Natural killer cell (primary cell): Measurements from ENCODE around the gene SMC6. TPM values are rescaled to one million over a fixed set of nuclear protein-coding genes. Genes with fewer than 3 reads are reported as not detected.

ENCODE experiments used
- ATAC-seq, 3 donors: fragments of 150-1000 bp in 2 of 3; fragments of 200-7000 bp in 1 of 3; cut with Tn5 transposase; 1 replicate in 1 of 3; 2 replicates in 2 of 3; pipeline ENCODE4 v1.10.0; 2021; ENCODE audit warnings: mild to moderate bottlenecking in 2 of 3, moderate library complexity in 2 of 3
- DNase-seq, 2 donors: peaks; one replicate each; pipeline versions ENCODE4 v3.0.0 to v3.0.0-alpha.2; 2013 to 2021; ENCODE audit warnings: mixed read lengths in 1 of 2
- H3K27ac ChIP-seq: one replicate; pipeline ENCODE4 v1.5.1; 2013; ENCODE audit warnings: mild to moderate bottlenecking, low read length
- H3K27me3 ChIP-seq: one replicate; pipeline ENCODE4 v1.6.1; 2013; ENCODE audit warnings: low read length; ENCODE audit not compliant: control insufficient read depth, insufficient read depth
- H3K36me3 ChIP-seq: one replicate; pipeline ENCODE4 v1.6.1; 2013; ENCODE audit warnings: low read length; ENCODE audit not compliant: control insufficient read depth, insufficient read depth
- H3K4me1 ChIP-seq: one replicate; pipeline ENCODE4 v1.6.1; 2013; ENCODE audit warnings: low read length; ENCODE audit not compliant: control insufficient read depth, insufficient read depth
- H3K4me3 ChIP-seq: one replicate; pipeline ENCODE4 v1.5.1; 2013; ENCODE audit warnings: low read length
- H3K9me3 ChIP-seq: one replicate; pipeline ENCODE4 v1.6.1; 2013; ENCODE audit warnings: low read length; ENCODE audit not compliant: control insufficient read depth, insufficient read depth
- H3K27ac Mint-ChIP-seq, 2 donors: one replicate each; pipeline ENCODE4 v1.8.0; 2022; ENCODE audit warnings: mild to moderate bottlenecking in 2 of 2, mixed read lengths in 2 of 2, moderate library complexity in 1 of 2
- H3K27me3 Mint-ChIP-seq, 2 donors: one replicate each; pipeline ENCODE4 v1.8.0; 2022; ENCODE audit warnings: low read depth in 2 of 2, mixed read lengths in 2 of 2
- H3K36me3 Mint-ChIP-seq: one replicate; pipeline ENCODE4 v1.8.0; 2022; ENCODE audit warnings: mixed read lengths
- H3K4me1 Mint-ChIP-seq, 2 donors: one replicate each; pipeline ENCODE4 v1.8.0; 2022; ENCODE audit warnings: mixed read lengths in 2 of 2
- H3K4me3 Mint-ChIP-seq: one replicate; pipeline ENCODE4 v1.8.0; 2022; ENCODE audit warnings: mild to moderate bottlenecking, moderate library complexity, mixed read lengths
- H3K9me3 Mint-ChIP-seq, 2 donors: one replicate each; pipeline ENCODE4 v1.8.0; 2022; ENCODE audit warnings: mixed read lengths in 2 of 2
- CTCF ChIP-seq: fragments of 200-600 bp; IDR thresholded peaks from one replicate; pipeline ENCODE4 v1.8.0; 2022; ENCODE audit warnings: antibody characterized with exemption
- WGBS: methylation state at CpG from one replicate; pipeline ENCODE4 v1.1.7; 2013; ENCODE audit warnings: missing lambda C conversion rate; ENCODE audit not compliant: insufficient coverage; 5-methylcytosine and 5-hydroxymethylcytosine counted together
- intact Hi-C: fragments of 100-400 bp; cut with micrococcal nuclease; formaldehyde crosslinking; loops from one replicate; pipeline ENCODE4 v1.14.2; 2022
- total RNA-seq, 4 donors: library from RNA; stranded (reverse); fragments of 120-200 nt in 1 of 4; gene quantifications; one replicate each; pipeline versions ENCODE4 v1.2.3 to v1.2.4, GENCODE V29; 2013 to 2022

The SMC6 gene
- total RNA-seq, 3 donors from 2014 or later (not counting 1 experiment from before 2014, with no cell fraction given): 14.0 to 22.3 (median 20.6) TPM

GRCh38 chr2:17759805-17760204 is 6.2 kb upstream of the SMC6 start:
- H3K4me1 Mint-ChIP-seq: peaks cover 2 to 4% of the 10 kb centered on the region in 2 donors
- H3K27ac ChIP-seq: no peak overlapping the region

GRCh38 chr2:17758118-17758517 is 4.5 kb upstream of the SMC6 start:
- no peak overlapping the region for H3K27ac Mint-ChIP-seq
- no peaks in the 10 kb centered on the region for H3K36me3 Mint-ChIP-seq
- WGBS: 88% methylated on average over 1 of the region's 3 CpGs
- peaks cover 12 to 15% of the 10 kb centered on the region in 2 donors for H3K4me1 Mint-ChIP-seq
- ATAC-seq: no peak
- no peak overlapping the region for H3K27ac ChIP-seq
- no peaks in the 10 kb centered on the region for H3K9me3 ChIP-seq
- intact Hi-C loops: no loop called here
- no peak for TF ChIP-seq CTCF
- H3K4me3 Mint-ChIP-seq: no peak overlapping the region
- H3K4me3 ChIP-seq: no peak overlapping the region
- H3K27me3 ChIP-seq: no peaks in the 10 kb centered on the region
- no peaks in the 10 kb centered on the region for H3K27me3 Mint-ChIP-seq
- peaks cover 4% of the 10 kb centered on the region for H3K36me3 ChIP-seq
- H3K4me1 ChIP-seq: peaks cover 7% of the 10 kb centered on the region
- no peaks in the 10 kb centered on the region for H3K9me3 Mint-ChIP-seq
- no peak for DNase-seq

More at GRCh38 chr2:17759805-17760204, 6.2 kb upstream of the SMC6 start:
- H3K9me3 ChIP-seq: no peaks in the 10 kb centered on the region
- no peak overlapping the region for H3K4me3 ChIP-seq
- no peaks in the 10 kb centered on the region for H3K27me3 Mint-ChIP-seq
- no peaks in the 10 kb centered on the region for H3K36me3 Mint-ChIP-seq
- WGBS: 86% methylated on average over 2 of the region's 2 CpGs
- no peak overlapping the region for H3K27ac Mint-ChIP-seq
- ATAC-seq (no peak), DNase-seq (no peak)
- no peaks in the 10 kb centered on the region for H3K9me3 Mint-ChIP-seq
- TF ChIP-seq CTCF: no peak
- no peak overlapping the region for H3K4me3 Mint-ChIP-seq
- peaks cover 4% of the 10 kb centered on the region for H3K36me3 ChIP-seq
- H3K4me1 ChIP-seq: no peaks in the 10 kb centered on the region
- intact Hi-C loops: no loop called here
- H3K27me3 ChIP-seq: no peaks in the 10 kb centered on the region

GRCh38 chr2:17757321-17757720 is 3.7 kb upstream of the SMC6 start:
- Histone ChIP-seq H3K27me3 (no peaks in the 10 kb centered on the region), H3K9me3 (no peaks in the 10 kb centered on the region), H3K27ac (no peak overlapping the region), H3K4me1 (peaks cover 7% of the 10 kb centered on the region), H3K36me3 (peaks cover 4% of the 10 kb centered on the region), H3K4me3 (no peak overlapping the region)
- 81% methylated on average over 2 of the region's 2 CpGs for WGBS
- intact Hi-C loops: no loop called here
- ATAC-seq (no peak), DNase-seq (no peak)
- Mint-ChIP-seq H3K27me3 (no peaks in the 10 kb centered on the region), H3K27ac (no peak overlapping the region), H3K36me3 (no peaks in the 10 kb centered on the region), H3K4me3 (no peak overlapping the region), H3K9me3 (no peaks in the 10 kb centered on the region), H3K4me1 (peaks cover 20 to 23% of the 10 kb centered on the region in 2 donors)
- TF ChIP-seq CTCF: peak; percentile 9

GRCh38 chr2:17756668-17757067 is 3.1 kb upstream of the SMC6 start:
- intact Hi-C loops: no loop called here
- WGBS: 100% methylated on average over 2 of the region's 6 CpGs
- DNase-seq (no peak), ATAC-seq (no peak)
- no peak overlapping the region for H3K4me3 ChIP-seq
- peaks cover 22 to 29% of the 10 kb centered on the region in 2 donors for H3K4me1 Mint-ChIP-seq
- H3K4me1 ChIP-seq: peaks cover 7% of the 10 kb centered on the region
- H3K36me3 Mint-ChIP-seq: no peaks in the 10 kb centered on the region
- H3K27ac ChIP-seq: no peak overlapping the region
- no peak for TF ChIP-seq CTCF
- no peaks in the 10 kb centered on the region for H3K27me3 Mint-ChIP-seq
- H3K27me3 ChIP-seq: no peaks in the 10 kb centered on the region
- H3K36me3 ChIP-seq: peaks cover 3% of the 10 kb centered on the region
- no peaks in the 10 kb centered on the region for H3K9me3 Mint-ChIP-seq
- no peak overlapping the region for H3K27ac Mint-ChIP-seq
- H3K4me3 Mint-ChIP-seq: no peak overlapping the region
- no peaks in the 10 kb centered on the region for H3K9me3 ChIP-seq
